Omental fat pad (tissue), 4 donors: ENCODE data around the gene CALML6. TPM values are rescaled to one million over a fixed set of nuclear protein-coding genes. Genes with fewer than 3 reads are reported as not detected.

Experiments
- ATAC-seq: fragments of 150-250 bp; one replicate; pipeline ENCODE4 v1.9.1; 2016; ENCODE audit warnings: mild to moderate bottlenecking, moderate library complexity; ENCODE audit not compliant: low FRiP score
- DNase-seq: peaks from one replicate; pipeline ENCODE4 v3.0.0-alpha.2; 2019; ENCODE audit warnings: low spot score
- CTCF ChIP-seq, 3 donors: fragments of 450-650 bp; IDR thresholded peaks; one replicate each; pipeline ENCODE4 v1.5.1; 2016 to 2017; ENCODE audit warnings: antibody characterized with exemption in 3 of 3, mild to moderate bottlenecking in 3 of 3, moderate library complexity in 2 of 3
- total RNA-seq, 4 donors: library from RNA; depleted of rRNA; stranded (reverse); fragments of >200 nt; gene quantifications; one replicate each; pipeline ENCODE4 v1.1.0, GENCODE V29; 2016

The CALML6 gene
- total RNA-seq, 4 donors from 2014 or later: not detected

- DNase-seq: no peak
- TF ChIP-seq CTCF (IDR thresholded peaks at IDR 0.05): no peak
- ATAC-seq: no peak
Measured at GRCh38 chr1:1917995-1918900, 3.2 kb downstream of the CALML6 start.

GRCh38 chr1:1918901-1919303, 3.8 kb downstream of the CALML6 start, which contains the start of gene TMEM52:
Gene TMEM52 (minus strand): TSS chr1:1919279. CDS start chr1:1919265, 14 bp downstream.
- DNase-seq (no peak), ATAC-seq (no peak)
- TF ChIP-seq CTCF (IDR thresholded peaks at IDR 0.05): no peak

- TF ChIP-seq CTCF (IDR thresholded peaks at IDR 0.05): no peak
- DNase-seq (peak; percentile 94), ATAC-seq (peak; percentile 90)
Measured at GRCh38 chr1:1919304-1920056, 4.4 kb downstream of the CALML6 start.

GRCh38 chr1:1920057-1920607, 5.1 kb downstream of the CALML6 start:
- DNase-seq (no peak), ATAC-seq (no peak)
- no peak for TF ChIP-seq CTCF (IDR thresholded peaks at IDR 0.05)

GRCh38 chr1:1920608-1921458, 5.8 kb downstream of the CALML6 start:
- no peak for TF ChIP-seq CTCF (IDR thresholded peaks at IDR 0.05)
- DNase-seq (no peak), ATAC-seq (no peak)

GRCh38 chr1:1921459-1921862, 6.4 kb downstream of the CALML6 start:
- no peak for ATAC-seq
- no peak for TF ChIP-seq CTCF (IDR thresholded peaks at IDR 0.05)
- no peak for DNase-seq
